DMS 273 treated with DMSO at 0.1 percent for 48 hours (cell line): Measurements from ENCODE around the gene ADORA1.

Source experiments
- DNase-seq: peaks from one replicate; lab custom pipeline; 2025; lab: John Stamatoyannopoulos, UW

Gene ADORA1

DNA sequence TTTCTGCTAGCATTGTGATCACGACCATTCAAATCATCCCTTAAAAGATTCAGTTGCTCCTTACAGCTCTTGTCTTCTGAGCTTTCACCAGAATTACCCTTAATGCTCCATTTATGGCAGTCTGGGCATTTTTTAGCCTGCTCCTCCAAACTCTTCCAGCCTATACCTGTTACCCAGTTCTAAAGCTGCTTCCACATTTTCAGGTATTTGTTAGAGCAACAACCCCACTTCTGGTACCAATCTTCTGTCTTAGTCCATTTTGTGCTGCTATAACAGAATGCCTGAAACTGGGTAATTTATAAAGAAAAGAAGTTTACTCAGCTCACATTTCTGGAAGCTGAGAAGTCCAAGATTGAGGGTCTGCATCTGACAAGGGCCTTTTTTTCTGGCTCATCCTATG is 30.9 kb downstream of the ADORA1 start:
- no peak for DNase-seq

DNA sequence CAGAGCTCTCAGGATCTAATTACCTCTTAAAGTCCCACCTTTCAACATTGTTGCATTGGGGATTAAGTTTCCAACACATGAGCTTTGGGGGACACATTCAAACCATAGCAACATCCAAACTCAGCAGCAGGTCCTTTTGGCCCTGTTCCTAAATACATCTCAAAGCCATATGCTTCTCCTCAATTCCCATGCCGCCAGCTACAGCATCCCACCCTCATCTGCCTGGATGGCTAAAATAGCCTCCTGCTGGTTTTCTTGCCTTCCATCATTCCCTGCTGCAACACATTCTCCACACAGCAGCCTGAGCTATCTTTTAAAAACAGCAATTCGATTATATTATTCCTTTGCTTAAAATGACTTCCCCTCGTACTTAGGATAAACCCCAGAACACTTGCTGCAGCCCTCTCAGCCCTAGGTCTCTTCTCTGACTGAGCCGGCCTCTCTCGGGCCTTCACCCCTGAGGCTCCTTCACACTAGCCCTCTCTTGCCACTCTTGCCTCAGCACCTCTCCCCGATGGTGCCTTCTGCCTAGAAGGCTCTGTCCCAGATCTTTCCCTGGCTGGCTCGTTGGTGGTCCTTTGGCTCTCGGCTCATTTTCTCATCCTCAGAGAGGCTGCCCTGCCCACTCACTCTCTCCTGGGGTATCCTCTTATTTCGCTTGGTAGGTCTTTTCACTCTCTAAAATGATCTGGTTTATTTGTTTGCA is 31.6 kb downstream of the ADORA1 start:
- peak; percentile 90 for DNase-seq

GRCh38 chr1:203159844-203160243 is 32.3 kb downstream of the ADORA1 start:
- DNase-seq: no peak

DNA sequence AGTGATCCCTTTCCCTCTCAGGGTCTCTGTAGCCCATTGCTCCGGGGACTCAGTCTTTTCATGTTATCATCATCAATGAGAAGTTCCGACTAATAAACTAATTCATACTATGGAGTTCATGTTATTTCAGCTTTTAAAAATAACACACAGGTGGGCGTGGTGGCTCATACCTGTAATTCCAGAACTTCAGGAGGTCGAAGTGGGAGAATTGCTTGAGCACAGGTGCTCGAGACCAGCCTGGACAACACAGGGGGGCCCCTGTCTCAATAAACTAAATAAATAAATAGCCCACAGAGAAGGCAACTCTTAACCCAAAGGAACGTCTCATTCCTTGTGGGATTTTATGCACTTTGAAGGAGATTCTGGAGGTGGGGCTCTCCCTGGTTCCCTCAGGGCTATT is 33.6 kb downstream of the ADORA1 start:
- DNase-seq: no peak

- no peak for DNase-seq
Observed at GRCh38 chr1:203161703-203162102, 34.2 kb downstream of the ADORA1 start.

GRCh38 chr1:203162403-203162802 is 34.9 kb downstream of the ADORA1 start:
- DNase-seq: no peak

DNA sequence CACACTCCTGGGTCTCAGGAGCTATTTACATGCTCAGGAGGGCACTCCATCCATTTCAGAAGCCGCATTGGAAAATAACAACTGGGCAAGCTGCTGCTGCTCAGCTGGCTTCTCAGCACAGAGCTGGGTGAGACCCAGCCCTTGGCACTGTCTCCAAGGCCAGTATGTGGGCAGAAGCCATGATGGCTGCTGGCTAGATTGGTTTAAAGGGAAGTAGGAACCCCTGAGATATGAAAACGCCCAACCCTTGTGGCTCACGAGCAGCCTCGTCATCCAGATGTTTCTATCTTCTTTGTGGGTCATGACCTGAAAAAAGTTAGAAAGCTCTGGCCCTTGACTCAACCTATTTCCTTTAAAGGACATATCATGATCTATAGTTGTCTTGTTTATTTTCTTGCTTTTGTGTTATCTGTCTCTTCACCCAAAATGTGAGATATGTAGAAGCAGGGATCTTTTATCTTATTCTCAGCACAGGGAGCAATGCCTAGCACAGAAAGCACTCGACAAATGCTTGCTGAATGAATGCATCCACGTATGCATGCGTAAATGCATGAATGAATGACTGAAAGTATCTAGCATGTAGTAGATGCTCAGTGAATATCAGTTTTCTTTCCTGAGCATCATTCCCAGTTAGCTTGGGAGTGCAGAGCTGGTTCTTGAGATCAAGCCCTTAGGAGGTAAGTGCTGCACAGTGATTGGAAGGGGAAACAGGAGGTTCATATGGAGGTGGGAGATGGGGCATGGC is 36.5 kb downstream of the ADORA1 start:
- DNase-seq: no peak

DNA sequence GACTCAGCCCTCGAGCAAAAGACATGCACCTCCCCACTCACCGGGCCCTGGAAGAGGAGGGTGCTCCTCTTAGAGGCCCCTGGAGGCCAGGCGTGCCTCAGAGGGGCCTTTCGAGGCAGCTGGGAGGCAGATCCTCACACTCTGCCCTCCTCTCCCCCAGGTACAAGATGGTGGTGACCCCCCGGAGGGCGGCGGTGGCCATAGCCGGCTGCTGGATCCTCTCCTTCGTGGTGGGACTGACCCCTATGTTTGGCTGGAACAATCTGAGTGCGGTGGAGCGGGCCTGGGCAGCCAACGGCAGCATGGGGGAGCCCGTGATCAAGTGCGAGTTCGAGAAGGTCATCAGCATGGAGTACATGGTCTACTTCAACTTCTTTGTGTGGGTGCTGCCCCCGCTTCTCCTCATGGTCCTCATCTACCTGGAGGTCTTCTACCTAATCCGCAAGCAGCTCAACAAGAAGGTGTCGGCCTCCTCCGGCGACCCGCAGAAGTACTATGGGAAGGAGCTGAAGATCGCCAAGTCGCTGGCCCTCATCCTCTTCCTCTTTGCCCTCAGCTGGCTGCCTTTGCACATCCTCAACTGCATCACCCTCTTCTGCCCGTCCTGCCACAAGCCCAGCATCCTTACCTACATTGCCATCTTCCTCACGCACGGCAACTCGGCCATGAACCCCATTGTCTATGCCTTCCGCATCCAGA is 37.7 kb downstream of the ADORA1 start:
- no peak for DNase-seq

DNA sequence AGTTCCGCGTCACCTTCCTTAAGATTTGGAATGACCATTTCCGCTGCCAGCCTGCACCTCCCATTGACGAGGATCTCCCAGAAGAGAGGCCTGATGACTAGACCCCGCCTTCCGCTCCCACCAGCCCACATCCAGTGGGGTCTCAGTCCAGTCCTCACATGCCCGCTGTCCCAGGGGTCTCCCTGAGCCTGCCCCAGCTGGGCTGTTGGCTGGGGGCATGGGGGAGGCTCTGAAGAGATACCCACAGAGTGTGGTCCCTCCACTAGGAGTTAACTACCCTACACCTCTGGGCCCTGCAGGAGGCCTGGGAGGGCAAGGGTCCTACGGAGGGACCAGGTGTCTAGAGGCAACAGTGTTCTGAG is 38.3 kb downstream of the ADORA1 start:
- DNase-seq: no peak

DNA sequence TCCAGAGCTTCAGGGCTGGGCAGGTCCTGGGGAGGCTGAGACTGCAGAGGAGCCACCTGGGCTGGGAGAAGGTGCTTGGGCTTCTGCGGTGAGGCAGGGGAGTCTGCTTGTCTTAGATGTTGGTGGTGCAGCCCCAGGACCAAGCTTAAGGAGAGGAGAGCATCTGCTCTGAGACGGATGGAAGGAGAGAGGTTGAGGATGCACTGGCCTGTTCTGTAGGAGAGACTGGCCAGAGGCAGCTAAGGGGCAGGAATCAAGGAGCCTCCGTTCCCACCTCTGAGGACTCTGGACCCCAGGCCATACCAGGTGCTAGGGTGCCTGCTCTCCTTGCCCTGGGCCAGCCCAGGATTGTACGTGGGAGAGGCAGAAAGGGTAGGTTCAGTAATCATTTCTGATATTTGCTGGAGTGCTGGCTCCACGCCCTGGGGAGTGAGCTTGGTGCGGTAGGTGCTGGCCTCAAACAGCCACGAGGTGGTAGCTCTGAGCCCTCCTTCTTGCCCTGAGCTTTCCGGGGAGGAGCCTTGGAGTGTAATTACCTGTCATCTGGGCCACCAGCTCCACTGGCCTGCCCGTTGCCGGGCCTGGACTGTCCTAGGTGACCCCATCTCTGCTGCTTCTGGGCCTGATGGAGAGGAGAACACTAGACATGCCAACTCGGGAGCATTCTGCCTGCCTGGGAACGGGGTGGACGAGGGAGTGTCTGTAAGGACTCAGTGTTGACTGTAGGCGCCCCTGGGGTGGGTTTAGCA is 38.8 kb downstream of the ADORA1 start:
- DNase-seq: no peak

DNA sequence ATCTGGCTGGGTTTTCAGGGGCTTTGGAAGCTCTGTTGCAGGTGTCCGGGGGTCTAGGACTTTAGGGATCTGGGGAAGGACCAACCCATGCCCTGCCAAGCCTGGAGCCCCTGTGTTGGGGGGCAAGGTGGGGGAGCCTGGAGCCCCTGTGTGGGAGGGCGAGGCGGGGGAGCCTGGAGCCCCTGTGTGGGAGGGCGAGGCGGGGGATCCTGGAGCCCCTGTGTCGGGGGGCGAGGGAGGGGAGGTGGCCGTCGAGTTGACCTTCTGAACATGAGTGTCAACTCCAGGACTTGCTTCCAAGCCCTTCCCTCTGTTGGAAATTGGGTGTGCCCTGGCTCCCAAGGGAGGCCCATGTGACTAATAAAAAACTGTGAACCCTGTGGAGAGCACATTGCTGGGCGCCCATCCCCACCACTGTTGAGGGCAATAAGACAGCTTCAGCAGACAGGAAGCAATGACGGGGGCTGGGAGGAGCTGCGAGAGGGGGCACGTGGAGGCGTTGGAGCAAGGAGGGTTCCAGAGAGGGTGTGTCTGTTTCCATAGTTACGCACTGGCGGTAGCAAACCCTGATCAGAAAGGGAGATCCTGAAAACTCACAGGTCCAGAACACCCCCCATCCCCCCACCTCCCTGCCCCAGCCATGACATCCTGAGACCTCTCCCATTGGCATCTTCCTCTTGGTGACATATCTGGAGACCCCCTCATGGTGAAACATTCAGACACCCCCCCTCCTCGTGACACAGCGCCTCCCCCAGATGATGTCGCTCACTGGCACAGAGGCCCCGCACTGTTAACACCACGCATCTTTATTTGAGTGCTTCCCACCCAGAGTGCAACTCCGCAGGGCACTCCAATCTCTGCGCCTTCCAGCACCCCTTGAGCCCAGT is 39.7 kb downstream of the ADORA1 start:
- DNase-seq: no peak

DNA sequence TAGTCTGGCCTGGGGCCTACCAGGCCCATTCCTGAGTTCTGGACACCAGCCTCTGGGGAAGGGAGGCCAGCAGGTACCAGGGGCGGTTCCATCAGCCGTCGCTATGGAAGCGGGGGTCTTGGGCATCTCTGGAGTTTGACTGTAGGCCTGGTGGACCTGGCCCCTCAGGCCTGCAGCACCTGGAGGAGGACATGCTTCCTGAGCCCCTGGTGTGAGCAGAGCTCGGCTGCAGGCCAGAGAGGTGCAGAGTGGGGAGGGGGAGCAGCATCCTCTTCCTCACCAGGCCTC is 40.3 kb downstream of the ADORA1 start:
- DNase-seq: no peak

GRCh38 chr1:203168256-203168786 is 40.8 kb downstream of the ADORA1 start:
- DNase-seq: no peak

DNA sequence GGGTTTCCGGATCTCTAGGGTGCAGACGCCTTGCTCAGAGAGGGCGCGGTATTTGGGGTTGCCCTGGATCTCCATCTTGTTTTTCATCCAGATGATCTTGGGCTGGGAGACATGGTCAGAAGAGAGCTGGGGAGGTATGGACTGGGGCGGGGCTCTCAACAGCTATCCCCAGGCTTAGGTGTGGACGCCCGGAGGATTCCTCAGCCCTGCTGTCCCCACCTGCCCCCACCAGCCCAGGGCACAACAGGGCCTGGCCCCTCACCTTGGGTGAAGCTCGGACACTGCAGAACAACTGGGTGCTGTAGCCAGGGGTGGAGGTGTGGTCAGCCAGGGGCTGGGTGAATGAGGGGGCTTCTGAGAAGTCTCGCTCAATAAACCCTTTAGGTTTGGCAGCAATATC is 41.5 kb downstream of the ADORA1 start:
- no peak for DNase-seq

GRCh38 chr1:203169770-203170520 is 42.4 kb downstream of the ADORA1 start:
- no peak for DNase-seq

GRCh38 chr1:203170625-203171330 is 43.3 kb downstream of the ADORA1 start:
- no peak for DNase-seq

DNA sequence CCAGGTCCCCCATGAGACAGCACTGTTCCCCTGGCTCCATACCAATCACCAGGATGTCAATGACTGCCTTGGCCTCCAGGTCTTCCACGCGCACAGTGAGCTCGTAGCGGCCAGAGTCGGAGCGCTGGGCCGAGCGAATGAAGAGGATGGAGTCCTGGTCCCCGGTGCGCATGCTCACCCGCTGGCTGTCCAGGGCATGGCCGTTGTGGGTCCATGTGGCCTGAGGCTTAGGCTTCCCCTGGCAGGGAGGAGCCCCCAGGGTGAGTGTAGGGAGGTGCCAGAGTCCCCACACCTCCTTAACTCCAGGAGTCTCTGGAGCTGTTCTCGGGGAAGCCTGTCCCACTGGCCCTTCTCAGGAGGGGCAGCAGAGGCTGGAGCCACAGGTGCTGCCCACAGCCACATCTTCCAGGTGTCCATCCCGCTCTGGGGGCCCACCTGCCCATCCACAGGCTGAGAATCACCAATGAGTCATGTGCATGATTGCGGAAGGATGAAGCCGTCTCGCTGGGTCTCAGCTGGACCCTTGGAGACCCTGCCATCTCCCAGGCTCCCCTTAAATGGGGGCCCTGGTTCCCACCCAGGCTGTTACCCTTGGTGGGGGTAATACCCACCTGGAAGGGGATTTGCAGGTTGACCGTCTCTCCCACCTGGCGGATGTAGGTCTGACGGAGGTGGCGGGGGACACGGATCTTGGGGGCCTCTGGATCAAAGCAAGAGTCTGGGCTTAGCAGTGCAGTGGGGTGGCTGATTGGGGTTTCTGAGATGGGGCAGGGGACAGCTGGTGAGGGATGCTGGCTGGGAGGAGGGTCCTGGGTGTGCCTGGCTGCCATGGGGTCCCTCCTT is 44.0 kb downstream of the ADORA1 start:
- DNase-seq: no peak

GRCh38 chr1:203172184-203173010 is 44.9 kb downstream of the ADORA1 start:
- peak; percentile 69 for DNase-seq
